Activated CD4-positive, alpha-beta T cell treated with anti-CD3 and anti-CD28 coated beads for 48 hours (primary cell): ENCODE results near the gene PLOD3.

Experiments used
- DNase-seq: peaks from one replicate; pipeline ENCODE4 v3.0.0-alpha.2; 2020

Gene PLOD3

DNA sequence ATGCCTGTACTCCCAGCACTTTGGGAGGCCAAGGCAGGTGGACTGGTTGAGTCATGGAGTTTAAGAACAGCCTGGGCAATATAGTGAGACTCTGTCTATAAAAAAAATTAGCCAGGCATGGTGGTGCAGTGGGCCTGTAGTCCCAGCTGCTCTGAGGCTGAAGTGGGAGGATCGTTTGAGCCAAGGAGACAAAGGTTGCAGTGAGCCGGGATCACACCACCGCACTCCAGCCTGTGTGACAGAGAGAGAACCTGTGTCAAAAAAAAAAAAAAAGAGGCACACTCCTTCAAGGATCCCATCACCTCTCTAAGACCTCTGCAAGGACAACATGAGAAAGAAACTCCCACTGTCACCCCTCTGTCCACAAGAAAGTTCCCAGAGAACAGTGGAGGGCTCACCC lies 41.7 kb downstream of the PLOD3 start:
- no peak for DNase-seq

DNA sequence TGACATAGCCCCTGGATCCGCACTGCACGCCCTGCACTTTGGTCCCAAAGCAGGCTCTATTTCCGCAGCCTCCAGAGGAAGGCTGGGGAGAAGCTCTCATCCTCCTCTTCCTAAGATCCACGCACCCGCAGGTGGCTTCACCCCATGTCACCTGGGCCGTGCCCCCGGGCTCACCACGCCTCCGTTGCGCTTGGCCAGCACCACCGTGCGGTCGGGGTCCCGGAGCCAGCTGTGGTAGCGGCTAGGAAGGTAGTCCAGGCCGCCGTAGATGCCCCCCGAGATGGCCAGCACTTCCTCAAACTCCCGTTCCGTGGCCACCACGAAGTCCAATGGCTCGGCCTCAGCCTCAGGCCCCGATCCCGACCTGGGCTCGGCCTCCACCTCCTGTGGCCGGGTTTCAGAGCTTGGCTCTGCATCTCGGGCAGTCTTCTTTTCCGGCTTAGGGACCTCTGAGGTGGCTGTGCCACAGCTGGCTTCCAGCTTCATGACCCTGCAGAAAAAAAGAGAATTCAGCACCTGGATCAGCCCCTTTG lies 43.0 kb downstream of the PLOD3 start:
- DNase-seq, result no peak

DNA sequence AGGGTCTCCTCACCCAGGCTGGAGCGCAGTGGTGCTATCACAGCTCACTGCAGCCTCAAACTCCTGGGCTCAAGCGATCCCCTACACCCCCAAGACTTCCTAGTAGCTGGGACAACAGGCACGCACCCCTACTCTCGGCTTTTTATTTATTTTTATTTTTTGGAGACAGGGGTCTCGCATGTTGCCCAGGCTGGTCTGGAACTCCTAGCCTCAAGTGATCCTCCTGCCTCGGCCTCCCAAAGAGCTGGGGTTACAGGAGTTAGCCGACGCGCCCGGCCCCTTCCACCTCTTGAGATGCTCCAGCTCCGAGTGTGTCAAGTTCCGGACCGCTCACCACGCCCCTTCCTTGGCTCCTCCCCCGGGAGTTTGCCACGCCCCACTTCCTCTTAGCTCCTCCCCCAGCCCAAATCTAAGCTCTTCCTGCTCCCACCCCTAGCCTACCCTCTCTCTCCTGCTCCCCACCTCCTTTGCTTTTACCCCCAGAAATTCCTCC lies 43.6 kb downstream of the PLOD3 start:
- peak; percentile 83 for DNase-seq

DNA sequence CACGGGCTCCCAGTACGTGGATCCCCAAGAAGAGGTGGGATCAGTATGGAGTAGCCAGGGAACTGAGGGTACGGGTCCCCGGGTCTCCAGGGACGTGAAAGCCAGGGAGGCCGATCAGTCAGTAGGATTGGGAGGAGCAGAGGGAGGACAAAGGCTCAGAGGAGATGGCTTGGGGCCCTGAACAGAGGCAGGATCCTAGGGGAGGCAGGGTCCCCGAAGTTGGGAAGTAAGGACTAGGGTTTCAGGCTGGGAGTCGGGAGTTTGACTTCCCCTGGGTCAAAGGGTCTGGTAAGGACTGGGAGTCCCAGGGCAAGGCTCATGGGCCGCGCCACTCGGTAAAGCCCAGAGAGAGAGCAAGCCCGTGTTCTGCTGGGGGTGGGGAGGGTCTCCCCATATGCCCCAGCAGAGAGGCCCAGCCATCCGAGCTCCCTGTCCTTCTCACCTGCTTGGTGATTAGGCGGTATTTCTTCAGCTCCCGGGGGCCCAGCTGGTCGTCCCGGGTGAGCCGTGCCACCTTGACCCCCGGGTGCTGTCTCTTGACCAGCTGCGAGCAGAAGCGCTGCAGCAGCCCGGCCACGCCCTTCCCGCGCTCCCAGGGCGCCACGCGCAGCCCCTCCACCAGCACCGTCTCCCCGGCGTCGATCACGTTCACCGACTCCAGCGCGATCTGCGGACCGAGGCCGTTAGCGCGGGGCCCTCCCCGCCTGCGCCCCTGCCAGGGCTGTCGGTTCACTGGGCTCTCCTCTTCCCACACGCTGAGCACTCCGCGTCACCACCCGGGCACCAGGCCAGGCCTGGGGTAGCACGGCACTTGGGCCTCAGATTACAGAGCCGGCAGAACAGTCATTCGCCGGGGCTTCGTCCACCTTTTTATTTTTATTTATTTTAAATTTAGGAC lies 44.3 kb downstream of the PLOD3 start:
- peak; percentile 59 for DNase-seq

DNA sequence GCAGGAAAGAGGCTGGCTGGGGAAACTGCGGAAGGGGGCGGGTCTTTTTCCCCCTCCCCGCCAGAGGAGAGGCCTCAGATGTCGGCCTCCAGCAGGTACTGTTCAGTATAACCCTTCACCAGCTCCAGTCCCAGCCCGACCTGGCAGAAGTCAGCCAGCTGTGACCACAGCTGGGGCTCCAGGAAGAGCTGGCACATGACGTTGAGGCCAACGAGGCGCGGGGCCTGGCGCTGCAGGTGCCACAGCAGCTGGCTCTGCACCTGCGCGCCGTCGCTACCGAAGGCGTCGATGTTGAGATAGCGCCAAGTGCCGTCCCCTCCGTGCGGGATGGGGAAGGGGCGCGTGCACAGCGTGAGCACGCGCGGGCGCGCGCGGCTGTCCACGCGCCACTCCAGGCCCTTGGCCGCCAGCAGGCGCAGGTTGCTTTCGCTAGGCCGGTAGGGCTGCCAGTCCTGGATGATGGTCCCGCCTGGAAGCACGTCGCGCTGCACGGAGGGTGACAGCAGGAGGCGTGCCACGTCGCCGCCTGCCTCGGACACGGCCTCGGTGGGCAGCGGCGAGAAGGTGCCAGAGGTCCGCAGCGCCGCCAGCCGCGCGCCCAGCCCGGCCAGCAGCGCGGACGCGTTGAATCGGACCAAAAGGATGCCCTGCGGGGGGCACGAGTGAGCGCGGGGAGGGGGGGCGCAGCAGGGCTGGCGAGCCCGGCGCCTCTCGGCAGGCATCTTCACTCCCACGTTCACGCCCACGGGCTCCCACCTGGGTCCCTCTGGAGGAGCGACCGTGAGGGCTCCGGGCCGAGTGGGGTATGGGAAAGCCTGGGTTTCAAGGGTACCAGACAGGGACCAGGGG lies 45.2 kb downstream of the PLOD3 start:
- DNase-seq, result no peak

DNA sequence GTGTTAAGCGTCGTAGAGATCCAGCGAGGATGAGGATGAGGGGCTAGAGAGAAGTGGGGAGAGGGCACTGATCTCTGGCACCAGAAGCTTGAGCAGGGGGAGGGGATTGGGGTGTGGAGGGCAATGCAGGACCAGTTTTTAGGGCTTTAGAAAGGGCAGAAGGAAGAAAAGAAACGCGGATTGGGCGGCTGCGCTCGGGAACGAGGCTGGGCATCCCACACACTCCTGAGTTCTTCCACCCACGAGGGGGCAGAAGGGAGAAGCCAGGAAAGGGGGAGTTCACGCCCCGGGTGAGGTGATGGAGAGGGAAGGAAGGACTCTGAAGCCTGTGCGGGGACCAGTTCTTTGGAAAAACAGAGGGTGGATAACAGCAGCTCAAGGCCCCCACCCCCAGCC lies 45.9 kb downstream of the PLOD3 start:
- DNase-seq, result no peak

DNA sequence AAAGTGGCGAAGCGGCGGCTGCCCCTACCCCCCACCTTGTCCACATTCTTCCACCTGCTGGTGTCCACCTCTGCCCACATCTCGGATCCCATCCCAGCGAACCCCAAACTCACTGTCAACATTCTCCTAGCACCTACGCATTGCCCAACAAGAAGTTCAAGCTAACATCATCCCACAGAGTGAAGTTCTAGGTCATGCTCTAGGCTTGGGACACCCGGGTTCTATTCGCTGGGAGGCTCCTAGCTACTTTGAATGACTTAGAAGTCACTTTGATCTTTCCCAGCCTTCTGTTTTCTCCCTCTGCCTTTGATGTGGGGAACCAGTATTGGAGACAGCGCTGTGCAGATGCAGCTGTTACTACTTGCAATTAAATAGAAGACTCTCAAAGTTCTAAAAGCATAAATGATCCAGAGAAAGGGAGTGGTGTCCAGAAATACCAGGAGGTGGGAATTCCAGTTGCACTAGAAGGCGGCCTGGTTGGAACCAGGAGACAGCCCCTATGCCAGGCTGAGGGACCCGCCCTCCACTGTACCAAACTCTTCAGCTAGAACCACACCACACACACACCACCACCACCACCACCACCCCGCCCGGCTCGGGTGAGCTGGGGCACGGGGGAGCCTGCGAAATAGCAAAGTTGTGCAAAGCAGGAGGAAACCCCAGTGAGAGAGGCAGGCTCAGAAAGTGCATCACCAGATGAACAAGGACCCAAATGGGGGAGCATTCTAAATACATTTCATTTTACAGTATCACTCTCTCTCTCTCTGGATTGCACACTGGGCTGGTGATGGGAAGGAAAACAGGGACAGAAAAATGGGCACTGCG lies 46.6 kb downstream of the PLOD3 start:
- no peak for DNase-seq

DNA sequence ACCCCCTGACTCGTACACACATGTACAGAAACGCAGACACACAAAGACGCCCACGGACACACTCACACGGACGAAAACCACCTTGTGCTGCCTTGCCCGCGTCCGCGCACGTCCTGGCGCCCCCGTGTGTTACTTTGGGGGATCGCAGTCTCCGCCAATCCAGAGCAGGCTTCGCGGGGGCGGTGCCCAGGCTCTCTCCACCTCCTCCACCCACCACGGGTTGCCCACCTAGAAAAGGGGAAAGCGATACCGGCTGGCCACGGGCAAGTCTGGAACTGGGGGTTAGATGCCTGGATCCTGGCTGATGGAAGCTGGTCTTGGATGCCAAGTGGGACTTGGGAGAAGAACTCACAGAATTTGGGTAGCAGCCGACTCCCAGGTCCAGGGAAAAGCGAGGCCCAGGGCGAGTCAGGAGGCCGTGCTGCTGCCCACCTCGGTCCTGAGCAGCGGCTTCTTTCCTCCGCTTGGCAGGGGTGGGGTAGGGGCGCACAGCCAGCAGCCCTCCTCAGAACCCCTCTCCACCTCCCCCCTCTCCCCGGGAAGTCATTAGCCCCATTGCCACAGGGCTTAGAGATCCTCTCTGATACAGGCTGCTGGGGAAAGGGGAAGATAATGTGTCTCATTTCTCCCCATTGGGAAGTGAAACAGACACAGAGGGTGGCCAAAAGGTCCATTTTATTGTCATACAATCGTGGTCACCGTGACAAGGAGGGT lies 47.4 kb downstream of the PLOD3 start:
- DNase-seq, result peak; percentile 87

DNA sequence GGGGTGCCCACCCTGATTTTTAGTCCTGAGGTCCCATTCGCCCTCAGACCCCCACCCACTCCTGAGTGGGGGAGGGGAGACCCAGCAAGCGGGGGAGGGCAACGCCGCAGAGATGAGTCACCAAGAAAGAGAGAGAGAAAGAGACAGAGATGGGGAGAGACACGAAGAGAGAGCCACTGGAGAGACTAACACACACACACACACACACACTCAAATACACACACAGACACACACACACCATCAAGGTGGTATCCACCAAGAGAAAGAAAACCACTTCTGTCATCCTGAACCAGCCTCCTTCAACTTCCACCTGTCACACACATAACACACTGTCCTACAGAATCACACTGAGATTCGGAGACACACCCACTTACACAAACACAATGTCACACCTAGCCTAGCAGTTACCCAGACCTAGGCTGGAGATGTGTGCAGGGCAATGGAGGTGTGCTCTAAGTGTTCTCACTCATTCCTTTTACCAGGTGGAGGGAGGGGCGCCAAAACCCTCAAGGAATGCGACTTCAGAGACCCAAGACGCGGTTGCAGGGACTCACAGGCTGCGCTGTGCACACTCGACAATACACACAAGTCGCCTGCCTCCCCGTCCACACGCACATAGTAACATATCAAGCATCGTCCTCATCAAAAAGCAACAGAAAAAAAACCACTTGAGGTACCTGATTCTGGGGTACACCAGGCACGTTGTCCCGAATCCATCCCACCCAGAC lies 48.1 kb downstream of the PLOD3 start:
- no peak for DNase-seq

DNA sequence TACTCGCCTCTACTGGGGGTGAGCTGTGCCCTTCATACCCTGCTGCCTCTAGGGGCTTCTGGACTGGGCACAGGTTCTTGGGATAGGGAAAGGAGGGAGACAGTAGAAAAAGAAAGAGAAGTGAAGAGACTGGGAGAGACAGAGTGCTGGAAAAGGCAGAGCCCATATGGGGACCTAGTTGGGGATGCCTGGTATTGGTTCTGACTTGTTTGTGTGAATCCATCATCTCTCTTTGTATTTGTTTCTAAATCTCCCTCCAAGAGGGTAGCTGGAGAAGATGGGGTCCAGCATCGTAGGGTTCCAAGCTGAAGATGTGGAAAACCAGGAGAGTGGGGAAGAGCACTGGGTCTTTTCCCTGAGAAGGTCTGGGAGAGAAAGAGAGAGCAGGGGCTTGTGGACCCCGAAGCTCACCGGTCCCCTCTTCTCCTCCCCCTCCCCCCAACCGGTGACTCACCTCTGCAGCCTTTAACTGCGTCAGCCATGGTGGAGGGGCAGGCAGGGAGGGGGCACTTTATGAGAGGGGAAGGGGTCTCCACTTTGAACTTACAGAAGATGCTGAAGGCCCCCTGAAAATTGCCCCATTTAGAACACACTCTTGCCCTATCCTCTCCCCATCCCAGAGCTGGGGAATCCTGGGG lies 48.9 kb downstream of the PLOD3 start:
- no peak for DNase-seq

DNA sequence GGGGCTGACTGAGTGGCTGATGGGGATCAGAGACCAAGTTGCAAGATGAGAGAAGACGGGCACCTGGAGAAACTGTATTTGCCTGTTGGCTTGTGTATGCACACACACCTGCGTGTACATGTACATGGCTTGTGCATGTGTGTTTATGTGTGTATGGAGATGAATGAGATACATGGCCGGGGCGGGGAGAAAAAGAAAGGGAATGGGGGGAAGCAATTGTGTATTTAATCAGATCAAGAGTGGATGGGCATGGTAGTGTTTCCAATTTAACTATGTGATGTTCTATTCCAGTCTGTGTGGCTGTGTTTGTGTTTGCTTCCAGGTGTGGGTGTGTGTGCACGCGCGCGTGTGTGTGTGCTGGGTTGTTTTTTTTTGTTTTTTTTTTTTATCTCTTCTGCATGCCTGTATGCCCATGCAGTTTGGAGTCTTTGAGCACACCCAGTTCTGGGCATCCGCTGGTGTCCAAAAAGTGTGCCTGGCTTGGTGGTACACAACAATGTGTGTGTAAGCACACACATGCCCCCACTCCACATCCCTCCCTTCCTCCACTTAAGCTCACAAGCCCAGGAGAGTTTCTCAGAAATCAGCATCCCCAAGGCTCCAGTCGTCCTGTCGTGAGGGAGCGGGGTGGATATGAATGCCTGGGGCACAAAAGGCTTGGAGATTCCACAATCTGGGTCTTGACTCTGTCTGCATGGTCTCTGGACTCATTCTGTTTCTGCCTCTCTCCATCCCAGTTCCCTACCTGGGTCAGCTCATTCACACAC lies 49.6 kb downstream of the PLOD3 start:
- no peak for DNase-seq

DNA sequence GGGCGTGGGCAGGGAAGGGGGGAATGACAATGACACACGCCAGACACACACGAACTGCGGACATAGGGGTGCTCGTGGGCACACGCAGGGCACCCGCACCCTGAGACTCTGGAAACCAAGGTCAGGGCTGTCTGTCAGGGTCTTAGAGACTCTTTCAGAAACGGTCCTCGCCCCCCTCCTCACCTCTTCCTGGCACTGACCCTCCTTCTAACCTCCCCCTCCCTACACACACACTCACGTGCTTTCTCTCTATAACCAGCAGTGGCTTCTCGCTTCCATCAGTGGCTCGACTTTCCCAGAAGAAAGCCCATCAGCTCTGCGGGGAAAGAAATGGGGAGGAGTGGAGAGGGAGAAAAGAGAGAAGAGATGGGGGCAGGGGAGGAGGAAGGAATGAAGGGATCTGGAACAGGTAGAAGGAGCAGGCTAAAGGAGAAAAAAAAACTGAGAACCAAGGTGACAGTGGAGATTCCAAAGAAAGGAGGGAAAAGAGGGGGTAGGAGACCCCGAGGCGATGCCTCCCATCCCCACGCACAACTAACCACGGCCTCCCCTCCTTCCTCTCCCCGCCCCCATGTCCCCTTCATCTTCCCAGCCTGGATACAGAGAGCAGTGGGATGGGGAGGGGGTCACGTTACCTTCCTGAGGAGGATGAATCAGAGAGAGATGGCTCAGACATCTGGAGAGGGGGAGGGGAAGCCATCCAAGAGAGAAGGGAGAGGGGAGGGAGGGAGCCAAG lies 50.3 kb downstream of the PLOD3 start:
- no peak for DNase-seq

DNA sequence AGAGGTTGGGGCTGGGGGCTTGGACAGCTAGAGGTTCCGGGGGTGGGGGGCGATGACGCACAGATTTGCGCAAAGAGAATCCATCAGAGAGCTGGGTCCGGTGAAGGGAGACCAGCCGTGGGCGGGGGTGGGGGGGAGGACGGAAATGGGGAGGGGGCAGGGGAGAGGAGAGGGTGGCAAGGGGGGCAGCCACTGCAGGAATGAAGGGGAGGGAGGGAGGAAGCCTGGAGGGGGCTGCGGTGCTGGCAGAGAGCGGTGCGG lies 50.8 kb downstream of the PLOD3 start:
- no peak for DNase-seq

DNA sequence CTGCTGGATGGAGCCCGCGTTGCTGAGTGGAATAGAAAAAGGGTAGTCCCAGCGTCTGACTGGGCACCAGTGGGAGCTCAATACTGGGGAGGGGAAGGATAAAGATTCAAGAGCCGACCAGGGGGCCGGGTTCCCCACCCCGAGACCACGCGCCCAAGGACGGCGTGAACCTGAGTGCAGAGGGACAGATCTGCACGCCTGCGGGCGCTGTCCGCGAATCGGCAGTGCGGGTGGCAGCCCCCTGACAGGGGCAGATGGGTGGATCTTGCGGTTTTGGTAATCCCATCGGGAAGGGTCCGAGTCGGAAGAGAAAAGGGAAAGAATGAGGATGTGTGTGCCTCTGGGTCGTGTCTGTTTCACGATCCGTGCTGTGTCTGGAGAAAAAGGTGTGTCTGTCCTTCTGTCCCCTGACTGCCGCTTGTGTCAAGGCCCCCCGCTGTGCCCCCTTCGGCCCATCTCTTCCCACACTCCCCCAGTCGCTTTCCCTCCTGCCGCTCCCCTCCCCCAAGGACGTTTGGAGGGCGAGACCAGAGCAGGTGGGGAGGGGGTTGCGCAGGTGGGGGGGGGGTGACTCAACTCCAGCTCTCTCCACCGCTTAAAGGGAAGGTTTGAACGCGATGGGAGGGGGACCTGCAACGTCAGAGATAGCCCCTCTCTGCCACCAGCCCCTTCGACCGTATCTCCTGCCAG lies 51.3 kb downstream of the PLOD3 start:
- no peak for DNase-seq

DNA sequence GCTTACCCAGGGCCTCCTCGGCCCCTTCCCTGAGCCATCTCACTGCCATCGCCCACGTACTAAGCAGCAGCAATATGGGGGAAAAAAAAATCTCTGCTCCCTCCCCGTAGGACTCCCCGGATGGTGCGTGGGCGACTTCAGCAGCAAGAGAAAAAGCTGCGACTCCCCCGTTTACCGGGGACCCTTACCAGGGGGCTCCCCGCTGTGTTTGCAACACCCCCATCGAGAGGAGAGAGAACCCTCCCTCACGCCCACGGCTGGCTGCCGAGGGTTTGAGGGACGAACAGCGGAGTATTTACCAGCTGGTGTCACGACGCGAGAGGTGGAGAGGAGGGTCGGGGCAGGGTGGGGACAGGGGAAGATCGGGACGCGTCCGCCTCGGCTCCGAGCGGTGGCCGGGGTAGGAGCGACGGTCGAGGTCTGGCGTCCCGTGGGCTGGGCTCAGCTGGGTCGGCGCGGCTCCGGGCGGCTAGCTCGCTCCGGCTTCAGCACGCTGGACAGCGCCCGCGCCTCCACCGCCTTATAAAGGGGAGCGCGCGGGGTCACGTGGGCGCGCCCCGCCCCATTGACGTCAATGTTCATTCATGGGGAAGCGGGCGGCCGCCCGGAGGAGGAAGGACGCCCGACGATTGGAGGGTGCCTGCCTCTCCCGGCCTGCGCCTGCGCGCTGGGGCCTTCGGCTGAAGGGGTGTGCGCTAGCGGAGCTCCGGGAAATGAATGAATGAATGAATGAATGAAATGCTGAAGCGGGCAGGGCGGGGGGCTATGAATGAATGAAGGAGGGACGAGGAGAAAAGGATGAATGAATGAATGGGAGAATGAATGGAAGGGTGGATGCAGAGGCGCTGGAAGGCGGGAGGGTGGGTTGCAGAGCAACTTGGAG lies 52.1 kb downstream of the PLOD3 start, which contains the start of gene VGF:
VGF (minus strand) TSS at position 495 of the 883 bp plus-strand sequence. CDS start 726 bp downstream, outside the sequence.
- DNase-seq, result peak; percentile 95

DNA sequence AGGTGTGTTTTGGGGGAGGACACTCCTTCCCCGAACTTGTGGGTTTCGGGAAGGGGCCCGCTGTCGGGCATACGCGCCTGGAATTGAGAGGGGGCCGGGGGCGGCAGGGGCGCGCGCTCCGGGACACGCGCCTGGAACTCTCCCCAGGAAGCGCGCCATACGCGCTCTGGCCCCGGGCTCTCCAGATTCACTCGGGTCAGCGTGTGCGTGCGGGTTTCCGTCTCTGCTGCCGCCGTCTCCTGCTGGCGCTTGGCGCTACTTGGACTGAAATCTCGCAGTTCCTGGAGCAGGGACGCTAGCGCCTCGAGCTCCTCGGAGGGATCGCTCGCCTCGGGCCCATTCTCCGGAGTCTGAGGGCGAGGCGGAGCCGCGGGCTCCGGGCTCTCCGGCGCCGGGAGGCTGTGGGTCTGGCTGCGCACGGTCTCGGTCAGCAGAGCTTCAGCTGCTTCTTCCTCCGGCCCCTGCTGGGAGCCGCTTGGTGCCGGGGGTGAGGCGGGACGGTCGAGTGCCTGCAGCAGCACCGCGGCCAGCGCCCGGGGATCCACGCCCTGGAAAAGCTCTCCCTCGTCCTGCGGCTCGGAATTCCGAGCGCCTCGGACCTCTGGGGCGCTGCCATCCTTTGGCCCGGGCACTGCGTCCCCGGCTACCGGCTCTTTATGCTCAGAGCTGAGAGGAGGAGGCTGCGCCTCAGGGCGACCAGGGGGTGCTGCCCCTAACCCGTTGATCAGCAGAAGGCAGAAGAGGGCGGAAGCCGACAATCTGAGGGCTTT lies 53.1 kb downstream of the PLOD3 start:
- no peak for DNase-seq
